B cell (primary cell): ENCODE results near the gene PEPD.

ENCODE experiments used
- EZH2 ChIP-seq: IDR thresholded peaks from 2 replicates; pipeline ENCODE4 v1.6.1; 2012; ENCODE audit warnings: borderline replicate concordance, low read depth, mild to moderate bottlenecking, moderate library complexity, low read length; ENCODE audit not compliant: insufficient read depth, poor library complexity, severe bottlenecking
- TF ChIP-seq, protein P1 (sequence below): fragments of 200-600 bp; IDR thresholded peaks from one replicate; pipeline ENCODE4 v1.8.0; 2022; ENCODE audit warnings: antibody characterized with exemption, mild to moderate bottlenecking

DNA sequence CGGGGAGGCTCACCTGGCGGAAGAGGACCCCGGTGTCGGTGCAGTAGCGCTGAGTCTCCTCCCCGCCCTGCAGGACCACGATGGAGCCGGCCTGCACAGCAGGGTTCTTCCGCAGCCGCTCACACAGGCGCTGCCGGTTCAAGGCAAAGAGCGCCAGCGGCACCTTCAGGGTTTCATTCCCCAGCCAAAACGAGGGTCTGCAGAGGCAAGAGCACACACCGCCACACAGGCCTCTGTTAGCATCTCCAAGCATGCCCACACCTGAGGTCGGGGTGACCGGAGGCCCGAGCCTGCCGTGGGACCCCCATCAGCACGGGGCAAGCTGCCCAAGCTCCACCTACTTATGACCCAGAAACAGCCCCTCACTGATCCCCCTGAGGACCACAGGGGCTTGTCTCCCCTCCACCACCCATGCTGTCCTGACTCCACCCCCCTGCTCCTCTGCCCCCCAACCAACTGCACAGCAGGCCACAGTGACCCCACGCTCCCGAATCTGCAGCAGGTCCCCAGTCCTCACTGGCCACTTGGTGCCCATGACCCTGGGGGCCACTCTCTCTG, 8.9 kb downstream of the PEPD start:
- TF ChIP-seq, protein P1, sequence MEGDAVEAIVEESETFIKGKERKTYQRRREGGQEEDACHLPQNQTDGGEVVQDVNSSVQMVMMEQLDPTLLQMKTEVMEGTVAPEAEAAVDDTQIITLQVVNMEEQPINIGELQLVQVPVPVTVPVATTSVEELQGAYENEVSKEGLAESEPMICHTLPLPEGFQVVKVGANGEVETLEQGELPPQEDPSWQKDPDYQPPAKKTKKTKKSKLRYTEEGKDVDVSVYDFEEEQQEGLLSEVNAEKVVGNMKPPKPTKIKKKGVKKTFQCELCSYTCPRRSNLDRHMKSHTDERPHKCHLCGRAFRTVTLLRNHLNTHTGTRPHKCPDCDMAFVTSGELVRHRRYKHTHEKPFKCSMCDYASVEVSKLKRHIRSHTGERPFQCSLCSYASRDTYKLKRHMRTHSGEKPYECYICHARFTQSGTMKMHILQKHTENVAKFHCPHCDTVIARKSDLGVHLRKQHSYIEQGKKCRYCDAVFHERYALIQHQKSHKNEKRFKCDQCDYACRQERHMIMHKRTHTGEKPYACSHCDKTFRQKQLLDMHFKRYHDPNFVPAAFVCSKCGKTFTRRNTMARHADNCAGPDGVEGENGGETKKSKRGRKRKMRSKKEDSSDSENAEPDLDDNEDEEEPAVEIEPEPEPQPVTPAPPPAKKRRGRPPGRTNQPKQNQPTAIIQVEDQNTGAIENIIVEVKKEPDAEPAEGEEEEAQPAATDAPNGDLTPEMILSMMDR = no peak
- no peak for TF ChIP-seq EZH2
